GM12878 (cell line): ENCODE results near the gene USH1G. TPM values are rescaled to one million over a fixed set of nuclear protein-coding genes. Genes with fewer than 3 reads are reported as not detected.

Experiments used
- ATAC-seq: fragments of 200-7000 bp; cut with Tn5 transposase; 3 replicates; pipeline ENCODE4 v1.9.1; 2020; ENCODE audit warnings: mild to moderate bottlenecking, moderate library complexity
- BruUV-seq: library from RNA; stranded (reverse); fragments of 400-500 nt; replicated peaks from 2 replicates; lab custom pipeline; 2021; lab: Mats Ljungman, UMichigan
- CTCF ChIA-PET: fragments of 300-600 bp; sonication (Branson Sonifier 250); formaldehyde crosslinking; extraction: SDS; loops from one replicate; lab custom pipeline; 2021; ENCODE audit warnings: inconsistent platforms; lab: Yijun Ruan, JAX
- POLR2A ChIA-PET: fragments of 350-600 bp; formaldehyde crosslinking; extraction: SDS; loops from one replicate; lab custom pipeline; 2021; ENCODE audit warnings: inconsistent platforms; lab: Charles Lee
- RAD21 ChIA-PET: fragments of 300-600 bp; sonication (Branson Sonifier 250); formaldehyde crosslinking; loops from one replicate; lab custom pipeline; 2023; ENCODE audit warnings: antibody characterized with exemption; ENCODE audit not compliant: unreplicated experiment; lab: Charles Lee
- SMC1A ChIA-PET: fragments of 300-600 bp; sonication (Branson Sonifier 250); formaldehyde crosslinking; loops from one replicate; lab custom pipeline; 2023; ENCODE audit not compliant: unreplicated experiment, uncharacterized antibody; lab: Charles Lee
- DNase-seq: peaks from one replicate; pipeline ENCODE4 v3.0.0-alpha.2; 2011; ENCODE audit warnings: low read depth, low spot score
- FAIRE-seq: peaks from 3 replicates; lab custom pipeline; 2011; peaks lifted over from hg19 to GRCh38; lab: Jason Lieb, UNC
- H2AFZ ChIP-seq: 2 replicates; pipeline ENCODE4 v1.6.0; 2011; ENCODE audit warnings: low read depth, low read length, control low read depth; ENCODE audit not compliant: control insufficient read depth
- H3K27ac ChIP-seq: 2 replicates; pipeline ENCODE4 v1.5.1; 2011; ENCODE audit warnings: control low read depth; ENCODE audit not compliant: control insufficient read depth, insufficient read depth
- H3K27me3 ChIP-seq, 2 experiments: replicated peaks in 1 of 2; 2 replicates each; pipeline versions ENCODE4 v1.6.0 to v1.6.1; 2011; ENCODE audit warnings: low read length in 1 of 2; ENCODE audit not compliant: control insufficient read depth in 2 of 2, insufficient read depth in 2 of 2
- H3K36me3 ChIP-seq, 2 experiments: 2 replicates each; pipeline ENCODE4 v1.5.1; 2011; ENCODE audit warnings: low read length in 1 of 2; ENCODE audit not compliant: control insufficient read depth in 2 of 2, insufficient read depth in 2 of 2
- H3K4me1 ChIP-seq: 2 replicates; pipeline ENCODE4 v1.6.1; 2011; ENCODE audit warnings: mild to moderate bottlenecking, low read length, moderate library complexity, mixed read lengths; ENCODE audit not compliant: control insufficient read depth, insufficient read depth
- H3K4me2 ChIP-seq: 2 replicates; pipeline ENCODE4 v1.6.0; 2011; ENCODE audit warnings: control low read depth; ENCODE audit not compliant: control insufficient read depth, insufficient read depth
- H3K4me3 ChIP-seq: fragments of 200-600 bp; sonication (generic); 2 replicates; pipeline ENCODE4 v1.5.1; 2016
- H3K79me2 ChIP-seq: 2 replicates; pipeline ENCODE4 v1.6.0; 2011; ENCODE audit warnings: low read length; ENCODE audit not compliant: control insufficient read depth, insufficient read depth
- H3K9ac ChIP-seq: 2 replicates; pipeline ENCODE4 v1.8.0; 2011; ENCODE audit warnings: low read length, control low read depth, mixed read lengths; ENCODE audit not compliant: control insufficient read depth, insufficient read depth
- H3K9me3 ChIP-seq: replicated peaks from 3 replicates; pipeline ENCODE4 v1.5.1; 2011; ENCODE audit warnings: mild to moderate bottlenecking, low read length; ENCODE audit not compliant: control insufficient read depth, insufficient read depth
- H4K20me1 ChIP-seq: 2 replicates; pipeline ENCODE4 v1.6.0; 2011; ENCODE audit not compliant: control insufficient read depth, insufficient read depth
- ASH2L ChIP-seq: fragments of 300-600, 200-600 bp; sonication (generic); IDR thresholded peaks from 2 replicates; pipeline ENCODE4 v1.6.1; 2017; ENCODE audit warnings: low read depth, mild to moderate bottlenecking, borderline replicate concordance
- CREM ChIP-seq: IDR thresholded peaks from 2 replicates; pipeline ENCODE4 v1.6.1; 2014; ENCODE audit warnings: antibody characterized with exemption, low read depth
- DPF2 ChIP-seq: fragments of 450-650 bp; IDR thresholded peaks from 2 replicates; pipeline ENCODE4 v1.6.1; 2017; ENCODE audit warnings: mild to moderate bottlenecking
- IKZF1 ChIP-seq: fragments of 450-650 bp; conservative IDR thresholded peaks from 2 replicates; pipeline ENCODE4 v1.6.1; 2017; ENCODE audit warnings: antibody characterized with exemption, mild to moderate bottlenecking
- LARP7 ChIP-seq: fragments of 450-650 bp; IDR thresholded peaks from 2 replicates; pipeline ENCODE4 v1.6.1; 2017; ENCODE audit warnings: mild to moderate bottlenecking
- MEF2A ChIP-seq: IDR thresholded peaks from 2 replicates; pipeline ENCODE4 v1.6.1; 2011; ENCODE audit warnings: low read depth, mild to moderate bottlenecking, low read length, moderate library complexity; ENCODE audit not compliant: insufficient read depth
- MTA2 ChIP-seq: fragments of 450-650 bp; IDR thresholded peaks from 2 replicates; pipeline ENCODE4 v1.6.1; 2016; ENCODE audit warnings: low read depth, mild to moderate bottlenecking, moderate library complexity
- PAX5 ChIP-seq: IDR thresholded peaks from 2 replicates; pipeline ENCODE4 v1.6.1; 2011; ENCODE audit warnings: low read depth, low read length, borderline replicate concordance
- RUNX3 ChIP-seq: IDR thresholded peaks from 2 replicates; pipeline ENCODE4 v1.6.1; 2012; ENCODE audit warnings: low read length, inconsistent platforms
- STAT1 ChIP-seq: fragments of 450-650 bp; conservative IDR thresholded peaks from 2 replicates; pipeline ENCODE4 v1.6.1; 2014; ENCODE audit warnings: antibody characterized with exemption, mild to moderate bottlenecking
- TARDBP ChIP-seq: IDR thresholded peaks from 2 replicates; pipeline ENCODE4 v1.6.1; 2016; ENCODE audit warnings: borderline replicate concordance
- WRNIP1 ChIP-seq: IDR thresholded peaks from 2 replicates; pipeline ENCODE4 v1.6.1; 2011; ENCODE audit warnings: low read depth, low read length, improper control_type of control experiment, borderline replicate concordance
- ZBTB11 ChIP-seq: fragments of 450-650 bp; formaldehyde crosslinking; IDR thresholded peaks from 2 replicates; pipeline ENCODE4 v1.5.0; 2022; ENCODE audit warnings: mild to moderate bottlenecking, missing genetic modification characterization
- ZNF207 ChIP-seq: fragments of 450-650 bp; IDR thresholded peaks from 2 replicates; pipeline ENCODE4 v1.6.1; 2014; ENCODE audit warnings: antibody characterized with exemption, mild to moderate bottlenecking, borderline replicate concordance
- ZNF687 ChIP-seq: fragments of 450-650 bp; IDR thresholded peaks from 2 replicates; pipeline ENCODE4 v1.6.1; 2017; ENCODE audit warnings: mild to moderate bottlenecking, moderate library complexity
- WGBS: methylation state at CpG from one replicate; pipeline ENCODE4 v1.1.6; 2016; ENCODE audit warnings: low lambda C conversion rate; ENCODE audit not compliant: insufficient replicate concordance, insufficient coverage; ENCODE audit errors: missing lambda C conversion rate; 5-methylcytosine and 5-hydroxymethylcytosine counted together
- in situ Hi-C: fragments of 300-500 bp; cut with MboI; formaldehyde crosslinking; loops from 9 replicates; pipeline ENCODE4 v1.14.3; 2018; ENCODE audit warnings: mixed read lengths
- intact Hi-C: fragments of 100-400 bp; cut with micrococcal nuclease; formaldehyde crosslinking; loops from one replicate; pipeline ENCODE4 v1.14.2; 2022; ENCODE audit not compliant: unreplicated experiment
- polyA plus RNA-seq, 11 experiments: library from polyadenylated mRNA; depleted of rRNA in 4 of 11; unstranded in 6 of 11; stranded (reverse) in 5 of 11; fragments of >200 nt; fragmentation: Nextera tagmentation in 4 of 11; fragmentation: Illumina TruSeq in 1 of 11; extraction: Ambion mirVana in 4 of 11; extraction: Trizol in 1 of 11; gene quantifications; 1 replicate in 1 of 11; 2 replicates in 10 of 11; pipeline versions ENCODE4 v1.2.1 to v1.2.3, GENCODE V29; 2011 to 2016; ENCODE audit warnings: inconsistent platforms in 2 of 11, missing spikeins in 2 of 11, low read depth in 1 of 11
- total RNA-seq, 4 experiments: library from RNA; depleted of rRNA in 3 of 4; stranded (reverse); fragments of >200 nt in 3 of 4; fragmentation: Illumina TruSeq in 1 of 4; extraction: Trizol in 1 of 4; gene quantifications; 2 replicates each; pipeline versions ENCODE4 v1.2.1 to v1.2.3, GENCODE V29; 2013 to 2021

USH1G gene
- total and polyA plus RNA-seq, 10 of the 15 experiments (the other 5 are each of a cell fraction or from before 2014, with no cell fraction given), result 0.05 to 0.62 (median 0.09) TPM; not detected in 7

DNA sequence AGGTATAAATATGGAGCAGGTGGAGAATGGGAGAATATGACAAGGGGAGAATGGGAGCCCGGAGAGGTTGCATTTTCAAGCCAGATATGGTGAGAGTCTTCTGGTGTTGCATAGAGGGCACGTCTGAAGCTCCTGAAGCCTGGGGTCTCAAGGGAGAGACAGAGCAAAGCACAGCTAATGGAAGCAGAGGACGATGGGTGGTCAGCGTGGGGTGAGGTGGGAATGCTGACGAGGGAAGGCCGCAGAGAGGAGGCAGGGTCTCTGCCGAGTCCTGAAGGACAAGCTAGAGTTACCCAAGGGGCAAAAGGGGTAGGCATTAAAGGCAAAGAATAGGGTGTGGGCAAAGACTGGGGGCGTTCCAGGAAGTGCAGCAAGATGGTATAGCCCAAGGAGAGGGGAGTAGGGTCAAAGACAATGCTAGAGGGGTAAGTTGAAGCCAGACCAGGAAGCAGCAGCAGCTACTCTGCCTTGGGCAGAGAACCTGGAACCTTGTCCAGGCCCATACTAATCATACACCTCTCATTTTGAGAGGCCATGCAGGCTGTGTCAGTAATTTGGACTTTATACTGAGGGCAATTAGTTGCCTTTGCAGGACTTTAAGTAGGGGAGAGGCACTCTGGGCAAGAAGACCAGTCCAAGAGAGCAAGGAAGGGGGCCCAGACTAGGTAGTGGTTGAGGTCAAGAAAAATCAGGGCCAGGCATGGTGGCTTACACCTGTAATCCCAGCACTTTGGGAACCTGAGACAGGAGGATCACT, 15.3 kb upstream of the USH1G start:
- 23% methylated on average over 8 of the region's 8 CpGs for WGBS
- H2AFZ ChIP-seq, result no peak overlapping the region
- ATAC-seq, result no peak
- CTCF ChIA-PET, result interaction anchor here (0.7 to 1.8 kb wide), 4 partner anchors 13 to 22 kb away, joined by 3 to 7 read pairs (median 4); partner anchors contain the start of gene OTOP2
- no peaks in the 10 kb centered on the region for H3K79me2 ChIP-seq
- intact Hi-C loops, result no loop called here
- SMC1A ChIA-PET, result no interaction called here
- H3K9ac ChIP-seq, result no peak overlapping the region
- in situ Hi-C loops, result no loop called here
- H3K27ac ChIP-seq, result no peak overlapping the region
- H3K4me1 ChIP-seq, result no peaks in the 10 kb centered on the region
- H3K9me3 ChIP-seq, result no peaks in the 10 kb centered on the region
- H3K4me3 ChIP-seq, result no peak overlapping the region
- BruUV-seq, result no TSS peak
- RAD21 ChIA-PET, result interaction anchor here (1.2 kb wide), 1 partner anchor 20 kb away, joined by 4 read pairs; no protein-coding TSS in a partner anchor
- H3K4me2 ChIP-seq, result no peak overlapping the region
- DNase-seq, result no peak
- H4K20me1 ChIP-seq, result no peaks in the 10 kb centered on the region
- no peaks in the 10 kb centered on the region for H3K36me3 ChIP-seq
- FAIRE-seq, result no peak
- H3K27me3 ChIP-seq, result peaks cover 3 to 9% of the 10 kb centered on the region in 2 experiments; a peak in 3 of 4 replicates
- POLR2A ChIA-PET, result interaction anchor here (0.8 kb wide), 1 partner anchor 17 kb away, joined by 3 read pairs; no protein-coding TSS in a partner anchor
- TF ChIP-seq CREM (no peak), MEF2A (no peak), ZNF687 (no peak), ASH2L (no peak), LARP7 (no peak), WRNIP1 (no peak), PAX5 (no peak), DPF2 (no peak), STAT1 (no peak), MTA2 (no peak), ZNF207 (no peak), IKZF1 (no peak), TARDBP (no peak), ZBTB11 (no peak), RUNX3 (no peak)
